Lung (tissue), 12 donors: ENCODE results near the gene STARD13. TPM values are rescaled to one million over a fixed set of nuclear protein-coding genes. Genes with fewer than 3 reads are reported as not detected.
A peak's percentile ranks its signal among the peaks of the same experiment; 100 is the strongest.

Source experiments
- ATAC-seq: fragments of 200-7000 bp; cut with Tn5 transposase; one replicate; pipeline ENCODE4 v1.9.1; 2020; ENCODE audit warnings: moderate number of reproducible peaks; ENCODE audit not compliant: insufficient read depth, low FRiP score
- DNase-seq, 3 donors: peaks; one replicate each; pipeline ENCODE4 v3.0.0-alpha.2; 2013 to 2017
- H3K27ac ChIP-seq, 2 donors: one replicate each; pipeline ENCODE4 v1.5.1; 2013; ENCODE audit warnings: mild to moderate bottlenecking in 2 of 2, moderate library complexity in 2 of 2, control low read depth in 1 of 2, inconsistent platforms in 1 of 2, low read depth in 1 of 2, low read length in 1 of 2
- H3K27me3 ChIP-seq, 3 donors: one replicate each; pipeline ENCODE4 v1.5.1; 2013; ENCODE audit warnings: low read length in 2 of 3; ENCODE audit not compliant: control insufficient read depth in 3 of 3, insufficient read depth in 3 of 3
- H3K36me3 ChIP-seq, 4 donors: one replicate each; pipeline ENCODE4 v1.5.1; 2013; ENCODE audit warnings: low read length in 4 of 4, mild to moderate bottlenecking in 1 of 4, moderate library complexity in 1 of 4; ENCODE audit not compliant: control insufficient read depth in 4 of 4, insufficient read depth in 4 of 4
- H3K4me1 ChIP-seq, 5 donors: one replicate each; pipeline ENCODE4 v1.5.1; 2013; ENCODE audit warnings: low read length in 5 of 5, mild to moderate bottlenecking in 2 of 5, moderate library complexity in 1 of 5; ENCODE audit not compliant: control insufficient read depth in 5 of 5, insufficient read depth in 5 of 5
- H3K4me3 ChIP-seq: one replicate; pipeline ENCODE4 v1.5.1; 2013; ENCODE audit warnings: mild to moderate bottlenecking, control low read depth, moderate library complexity
- H3K9ac ChIP-seq, 2 donors: one replicate each; pipeline ENCODE4 v1.5.1; 2013; ENCODE audit warnings: low read length in 2 of 2, control low read depth in 1 of 2; ENCODE audit not compliant: insufficient read depth in 1 of 2
- H3K9me3 ChIP-seq, 4 donors: one replicate each; pipeline ENCODE4 v1.5.1; 2013; ENCODE audit warnings: low read length in 3 of 4, mild to moderate bottlenecking in 1 of 4, moderate library complexity in 1 of 4; ENCODE audit not compliant: control insufficient read depth in 4 of 4, insufficient read depth in 3 of 4
- CTCF ChIP-seq: IDR thresholded peaks from 2 replicates; pipeline ENCODE4 v1.5.1; 2012; ENCODE audit warnings: mild to moderate bottlenecking; ENCODE audit errors: control extremely low read depth, extremely low read depth
- WGBS, 2 donors: extraction: QIAGEN DNeasy Blood & Tissue Kit; methylation state at CpG; one replicate each; pipeline ENCODE4 v1.1.7; 2013; 5-methylcytosine and 5-hydroxymethylcytosine counted together
- polyA plus RNA-seq, 2 donors: library from polyadenylated mRNA; stranded (reverse); fragments of 200-250 nt; gene quantifications; one replicate each; pipeline ENCODE4 v1.2.1, GENCODE V29; 2013
- total RNA-seq, 2 donors: library from RNA; depleted of rRNA in 1 of 2; stranded (reverse); fragments of >200 nt in 1 of 2; gene quantifications; one replicate each; pipeline ENCODE4 v1.2.1, GENCODE V29; 2014 to 2021
- donor health status: control.
- donor health status: control.
- donor health status: Bipolar disorder and iron deficiency.
- donor health status: healthy.
- donor health status: DM: yes; HTN: yes; CAD: no.

STARD13 gene
- total and polyA plus RNA-seq, 4 donors: 7.9 to 91.6 (median 29.7) TPM

- H3K4me1 ChIP-seq: peaks cover 3 to 35% (median 14%) of the 10 kb centered on the region in 5 donors
Measured at GRCh38 chr13:33115274-33115673, 170.3 kb downstream of the STARD13 start.

GRCh38 chr13:33114146-33114545 is 171.4 kb downstream of the STARD13 start:
- no peak overlapping the region for H3K9ac ChIP-seq
- peaks cover 23 to 46% (median 39%) of the 10 kb centered on the region in 4 donors for H3K36me3 ChIP-seq
- no peak overlapping the region for H3K4me3 ChIP-seq
- no peak for ATAC-seq
- peaks cover 3 to 41% (median 15%) of the 10 kb centered on the region in 5 donors for H3K4me1 ChIP-seq
- TF ChIP-seq CTCF: no peak
- H3K27ac ChIP-seq: no peak overlapping the region
- H3K9me3 ChIP-seq: no peaks in the 10 kb centered on the region
- WGBS, 2 donors: 84 to 88% methylated on average over 5 of the region's 5 CpGs
- DNase-seq: peak in 1 of 3 donors; percentile 38
- H3K27me3 ChIP-seq: no peaks in the 10 kb centered on the region

More at GRCh38 chr13:33115274-33115673, 170.3 kb downstream of the STARD13 start:
- H3K9me3 ChIP-seq: no peaks in the 10 kb centered on the region
- no peak for DNase-seq
- no peaks in the 10 kb centered on the region for H3K27me3 ChIP-seq
- no peak overlapping the region for H3K9ac ChIP-seq
- 89 to 95% methylated on average over 2 of the region's 2 CpGs for WGBS, 2 donors
- ATAC-seq: no peak
- no peak overlapping the region for H3K4me3 ChIP-seq
- no peak overlapping the region for H3K27ac ChIP-seq
- no peak for TF ChIP-seq CTCF
- peaks cover 22 to 53% (median 37%) of the 10 kb centered on the region in 4 donors for H3K36me3 ChIP-seq

GRCh38 chr13:33112766-33113165 is 172.8 kb downstream of the STARD13 start:
- Histone ChIP-seq H3K4me1 (peaks cover 3 to 48% (median 20%) of the 10 kb centered on the region in 5 donors), H3K27ac (peak overlapping the region in 1 of 2 donors; percentile 32), H3K4me3 (no peak overlapping the region), H3K36me3 (peaks cover 27 to 34% (median 33%) of the 10 kb centered on the region in 4 donors), H3K9me3 (no peaks in the 10 kb centered on the region), H3K27me3 (no peaks in the 10 kb centered on the region), H3K9ac (peak overlapping the region in 1 of 2 donors; percentile 7)
- TF ChIP-seq CTCF: no peak
- peak; percentile 40 to 61 (median 53) for DNase-seq
- 68 to 78% methylated on average over 12 of the region's 12 CpGs for WGBS, 2 donors
- ATAC-seq: no peak
